GM19328 (cell line): ENCODE measurements around the gene CRABP2.
A peak's percentile ranks its signal among the peaks of the same experiment; 100 is the strongest.

ENCODE experiments used
- ATAC-seq: cut with Tn5 transposase; IDR thresholded peaks from one replicate; pipeline ENCODE4 v1.9.1; 2021; ENCODE audit warnings: mild to moderate bottlenecking, moderate library complexity; ENCODE audit not compliant: unreplicated experiment

The CRABP2 gene

GRCh38 chr1:156670791-156671190 is 34.6 kb downstream of the CRABP2 start:
- no peak for ATAC-seq

- ATAC-seq = no peak
Measured at GRCh38 chr1:156670359-156670758, 35.0 kb downstream of the CRABP2 start.

- ATAC-seq = no peak
Measured at GRCh38 chr1:156669794-156670193, 35.6 kb downstream of the CRABP2 start.

GRCh38 chr1:156668801-156669637 is 36.4 kb downstream of the CRABP2 start:
- ATAC-seq = no peak

GRCh38 chr1:156667968-156668709 is 37.2 kb downstream of the CRABP2 start:
- no peak for ATAC-seq

GRCh38 chr1:156667610-156667967 is 37.8 kb downstream of the CRABP2 start:
- no peak for ATAC-seq

- no peak for ATAC-seq
Measured at GRCh38 chr1:156666862-156667609, 38.3 kb downstream of the CRABP2 start.

- no peak for ATAC-seq
Measured at GRCh38 chr1:156665539-156665938, 39.8 kb downstream of the CRABP2 start.

- ATAC-seq = no peak
Measured at GRCh38 chr1:156664767-156665411, 40.5 kb downstream of the CRABP2 start.

GRCh38 chr1:156664046-156664766 is 41.2 kb downstream of the CRABP2 start:
- no peak for ATAC-seq

- ATAC-seq = no peak
Measured at GRCh38 chr1:156663178-156663577, 42.2 kb downstream of the CRABP2 start.

- ATAC-seq = no peak
Measured at GRCh38 chr1:156662800-156663055, 42.7 kb downstream of the CRABP2 start.

GRCh38 chr1:156662005-156662799 is 43.2 kb downstream of the CRABP2 start:
- ATAC-seq = no peak

- no peak for ATAC-seq
Measured at GRCh38 chr1:156660752-156661112, 44.7 kb downstream of the CRABP2 start.

- peak; percentile 60 for ATAC-seq
Measured at GRCh38 chr1:156659988-156660751, 45.2 kb downstream of the CRABP2 start.

GRCh38 chr1:156659661-156659987 is 45.8 kb downstream of the CRABP2 start:
- no peak for ATAC-seq

GRCh38 chr1:156658945-156659574 is 46.3 kb downstream of the CRABP2 start:
- no peak for ATAC-seq

- no peak for ATAC-seq
Measured at GRCh38 chr1:156658496-156658895, 46.9 kb downstream of the CRABP2 start.
